ENCODE data around the gene DNAJC18.
A peak's percentile ranks its signal among the peaks of the same experiment; 100 is the strongest.

Gene DNAJC18

DNA sequence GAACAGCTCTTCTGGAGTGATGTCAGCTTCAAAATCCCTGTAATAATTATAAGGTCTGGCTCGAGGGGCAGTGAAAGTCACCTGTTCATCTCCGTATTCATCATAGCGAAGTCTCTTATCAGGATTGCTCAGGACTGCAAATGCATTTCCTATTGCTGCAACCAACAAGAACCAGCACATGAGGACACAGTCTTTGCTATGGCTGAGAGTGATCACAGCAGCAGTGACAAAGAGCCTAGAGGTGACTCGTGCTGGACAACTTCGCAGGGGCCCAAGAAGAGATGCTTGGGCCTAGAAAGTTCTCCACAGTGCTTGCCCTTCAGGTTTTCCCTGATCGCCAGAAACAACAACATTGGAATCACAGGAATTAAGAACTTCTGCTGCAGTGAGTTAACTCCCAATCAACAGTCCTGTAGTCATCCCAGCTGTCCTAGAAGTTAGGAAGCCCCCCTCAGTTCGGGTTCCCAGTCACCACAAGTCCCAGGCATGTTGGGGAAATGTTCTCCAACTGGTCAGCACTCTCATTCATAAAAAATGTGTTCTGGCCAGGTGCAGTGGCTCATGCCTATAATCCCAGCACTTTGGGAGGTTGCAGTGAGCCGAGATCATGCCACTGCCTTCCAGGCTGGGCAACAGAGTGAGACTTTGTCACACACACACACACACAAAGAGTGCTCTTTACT is 13.0 kb downstream of the DNAJC18 start:
- Histone ChIP-seq H3K4me3 (no peak overlapping the region), H3K36me3 (replicated peaks) (peaks cover 2% of the 10 kb centered on the region; the same call in 1 of the 2 replicates), H3K9me3 (no peaks in the 10 kb centered on the region), H3K4me1 (no peaks in the 10 kb centered on the region), H3K27me3 (ENCODE audit: low read depth) (no peaks in the 10 kb centered on the region)
- DNase-seq (ENCODE audit: low spot score in 2 of 2): no peak
- in situ Hi-C loops (cut with MboI; ENCODE audit: low sequenced_read_pairs): loop anchor here (5.0 to 10.0 kb wide), 2 partner anchors 188 to 336 kb away; no protein-coding TSS in a partner anchor

- DNase-seq (ENCODE audit: low spot score in 2 of 2): no peak
- Histone ChIP-seq H3K4me3 (no peak overlapping the region), H3K36me3 (replicated peaks) (peaks cover 2% of the 10 kb centered on the region; the same call in 1 of the 2 replicates), H3K9me3 (no peaks in the 10 kb centered on the region), H3K27me3 (ENCODE audit: low read depth) (no peaks in the 10 kb centered on the region), H3K4me1 (no peaks in the 10 kb centered on the region)
- in situ Hi-C loops (cut with MboI; ENCODE audit: low sequenced_read_pairs): loop anchor here (5.0 to 10.0 kb wide), 2 partner anchors 189 to 337 kb away; no protein-coding TSS in a partner anchor
Measured at GRCh38 chr5:139425497-139425896, 13.8 kb downstream of the DNAJC18 start.

DNA sequence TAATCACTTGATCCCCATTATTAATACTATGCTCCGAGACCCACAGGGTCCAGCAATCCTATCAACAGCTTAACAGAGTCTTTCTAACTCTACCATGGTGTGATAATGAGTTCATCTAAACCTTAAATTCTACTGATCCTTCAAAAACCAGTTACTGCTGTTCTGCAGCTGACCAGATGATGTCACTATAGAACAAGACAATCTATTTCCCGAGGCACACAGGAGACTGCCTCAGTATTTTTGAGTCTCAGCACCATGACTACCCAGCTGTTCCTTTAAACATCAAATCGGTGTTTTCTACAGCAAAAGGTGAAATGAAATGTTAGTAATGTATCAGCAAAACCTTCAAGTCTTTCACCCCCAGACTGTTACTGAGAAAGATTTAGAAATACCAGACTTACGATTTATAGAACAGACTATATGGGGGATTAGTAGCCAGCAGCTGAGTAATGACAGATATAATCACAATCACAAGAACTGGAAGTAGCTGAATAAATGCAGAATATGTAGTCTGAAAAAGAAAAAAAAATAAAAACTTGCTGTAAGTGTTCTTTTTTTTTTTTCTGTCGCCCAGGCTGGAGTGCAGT is 16.9 kb downstream of the DNAJC18 start:
- H3K4me3 ChIP-seq: no peak overlapping the region
- peak; percentile 57 to 65 for DNase-seq (ENCODE audit: low spot score in 2 of 2)
- no peaks in the 10 kb centered on the region for H3K4me1 ChIP-seq
- no peaks in the 10 kb centered on the region for H3K27me3 ChIP-seq (ENCODE audit: low read depth)
- peaks cover under 1% of the 10 kb centered on the region; the same call in 1 of the 2 replicates for H3K36me3 ChIP-seq (replicated peaks)
- in situ Hi-C loops (cut with MboI; ENCODE audit: low sequenced_read_pairs): loop anchor here (5.0 to 10.0 kb wide), 2 partner anchors 95 to 192 kb away; no protein-coding TSS in a partner anchor
- H3K9me3 ChIP-seq: no peaks in the 10 kb centered on the region

GRCh38 chr5:139419226-139420192 is 19.8 kb downstream of the DNAJC18 start:
- Histone ChIP-seq H3K27me3 (ENCODE audit: low read depth) (no peaks in the 10 kb centered on the region), H3K4me1 (peaks cover 12% of the 10 kb centered on the region), H3K9me3 (no peaks in the 10 kb centered on the region), H3K36me3 (replicated peaks) (peaks cover 6% of the 10 kb centered on the region), H3K4me3 (no peak overlapping the region)
- in situ Hi-C loops (cut with MboI; ENCODE audit: low sequenced_read_pairs): loop anchor here (5.0 to 10.0 kb wide), 2 partner anchors 98 to 195 kb away; no protein-coding TSS in a partner anchor
- DNase-seq (ENCODE audit: low spot score in 2 of 2): peak in 1 of 2 experiments; percentile 6

- in situ Hi-C loops (cut with MboI; ENCODE audit: low sequenced_read_pairs): no loop called here
- no peak for DNase-seq (ENCODE audit: low spot score in 2 of 2)
- peaks cover 14% of the 10 kb centered on the region for H3K4me1 ChIP-seq
- no peaks in the 10 kb centered on the region for H3K9me3 ChIP-seq
- H3K4me3 ChIP-seq: no peak overlapping the region
- peaks cover 6% of the 10 kb centered on the region for H3K36me3 ChIP-seq (replicated peaks)
- no peaks in the 10 kb centered on the region for H3K27me3 ChIP-seq (ENCODE audit: low read depth)
Measured at GRCh38 chr5:139418793-139419192, 20.5 kb downstream of the DNAJC18 start.

- in situ Hi-C loops (cut with MboI; ENCODE audit: low sequenced_read_pairs): no loop called here
- no peaks in the 10 kb centered on the region for H3K9me3 ChIP-seq
- DNase-seq (ENCODE audit: low spot score in 2 of 2): no peak
- no peak overlapping the region for H3K4me3 ChIP-seq
- peaks cover 14% of the 10 kb centered on the region for H3K4me1 ChIP-seq
- H3K27me3 ChIP-seq (ENCODE audit: low read depth): no peaks in the 10 kb centered on the region
- peaks cover 6% of the 10 kb centered on the region for H3K36me3 ChIP-seq (replicated peaks)
Measured at GRCh38 chr5:139417214-139417613, 22.1 kb downstream of the DNAJC18 start.

GRCh38 chr5:139416651-139417050 is 22.7 kb downstream of the DNAJC18 start:
- no peak overlapping the region for H3K4me3 ChIP-seq
- H3K4me1 ChIP-seq: peaks cover 14% of the 10 kb centered on the region
- H3K36me3 ChIP-seq (replicated peaks): peaks cover 6% of the 10 kb centered on the region
- H3K9me3 ChIP-seq: no peaks in the 10 kb centered on the region
- in situ Hi-C loops (cut with MboI; ENCODE audit: low sequenced_read_pairs): no loop called here
- DNase-seq (ENCODE audit: low spot score in 2 of 2): no peak
- no peaks in the 10 kb centered on the region for H3K27me3 ChIP-seq (ENCODE audit: low read depth)

GRCh38 chr5:139415869-139416268 is 23.5 kb downstream of the DNAJC18 start:
- H3K4me3 ChIP-seq: no peak overlapping the region
- no peaks in the 10 kb centered on the region for H3K27me3 ChIP-seq (ENCODE audit: low read depth)
- in situ Hi-C loops (cut with MboI; ENCODE audit: low sequenced_read_pairs): no loop called here
- peaks cover 6% of the 10 kb centered on the region for H3K36me3 ChIP-seq (replicated peaks)
- peaks cover 14% of the 10 kb centered on the region for H3K4me1 ChIP-seq
- no peaks in the 10 kb centered on the region for H3K9me3 ChIP-seq
- DNase-seq (ENCODE audit: low spot score in 2 of 2): no peak

DNA sequence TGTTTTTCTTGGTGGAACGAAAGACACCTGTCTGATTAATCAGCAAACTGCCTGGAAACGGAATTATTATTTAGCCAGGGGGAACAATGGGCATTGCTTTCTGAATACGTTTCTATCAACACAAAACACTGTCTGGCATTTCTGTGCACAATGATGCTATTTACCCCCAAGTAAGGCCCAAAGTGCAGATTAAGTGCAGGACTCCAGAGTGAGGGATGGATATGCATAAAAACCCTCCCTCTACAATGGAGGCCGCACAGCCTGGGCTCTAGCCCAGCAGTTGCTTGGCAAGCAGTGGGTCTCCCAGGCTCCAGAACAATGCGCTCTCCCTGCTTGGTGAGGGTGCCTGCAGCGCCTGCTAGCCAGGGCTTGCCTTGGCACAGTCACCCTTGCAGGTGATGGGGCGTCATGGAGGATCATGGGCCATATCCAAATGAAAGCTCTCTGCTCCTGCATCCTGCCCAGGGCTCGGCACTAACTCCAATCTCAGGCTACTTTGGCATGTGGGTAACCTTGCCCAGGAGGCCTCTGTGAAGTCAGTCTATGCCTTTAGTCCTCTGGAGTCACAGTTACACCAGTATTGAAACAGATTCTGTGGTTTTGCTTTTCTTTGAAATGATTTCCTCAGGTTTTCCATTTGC is 24.0 kb downstream of the DNAJC18 start:
- Histone ChIP-seq H3K9me3 (no peaks in the 10 kb centered on the region), H3K27me3 (ENCODE audit: low read depth) (no peaks in the 10 kb centered on the region), H3K36me3 (replicated peaks) (peaks cover 6% of the 10 kb centered on the region), H3K4me1 (peaks cover 14% of the 10 kb centered on the region), H3K4me3 (no peak overlapping the region)
- peak; percentile 66 to 69 for DNase-seq (ENCODE audit: low spot score in 2 of 2)
- in situ Hi-C loops (cut with MboI; ENCODE audit: low sequenced_read_pairs): no loop called here

- in situ Hi-C loops (cut with MboI; ENCODE audit: low sequenced_read_pairs): no loop called here
- H3K4me1 ChIP-seq: peaks cover 14% of the 10 kb centered on the region
- DNase-seq (ENCODE audit: low spot score in 2 of 2): no peak
- H3K4me3 ChIP-seq: no peak overlapping the region
- H3K27me3 ChIP-seq (ENCODE audit: low read depth): no peaks in the 10 kb centered on the region
- no peaks in the 10 kb centered on the region for H3K9me3 ChIP-seq
- peaks cover 6% of the 10 kb centered on the region for H3K36me3 ChIP-seq (replicated peaks)
Measured at GRCh38 chr5:139414581-139415130, 24.7 kb downstream of the DNAJC18 start.

GRCh38 chr5:139413963-139414362 is 25.4 kb downstream of the DNAJC18 start:
- peaks cover 6% of the 10 kb centered on the region for H3K36me3 ChIP-seq (replicated peaks)
- H3K27me3 ChIP-seq (ENCODE audit: low read depth): no peaks in the 10 kb centered on the region
- no peaks in the 10 kb centered on the region for H3K9me3 ChIP-seq
- no peak for DNase-seq (ENCODE audit: low spot score in 2 of 2)
- H3K4me1 ChIP-seq: peaks cover 14% of the 10 kb centered on the region
- in situ Hi-C loops (cut with MboI; ENCODE audit: low sequenced_read_pairs): no loop called here
- H3K4me3 ChIP-seq: no peak overlapping the region

DNA sequence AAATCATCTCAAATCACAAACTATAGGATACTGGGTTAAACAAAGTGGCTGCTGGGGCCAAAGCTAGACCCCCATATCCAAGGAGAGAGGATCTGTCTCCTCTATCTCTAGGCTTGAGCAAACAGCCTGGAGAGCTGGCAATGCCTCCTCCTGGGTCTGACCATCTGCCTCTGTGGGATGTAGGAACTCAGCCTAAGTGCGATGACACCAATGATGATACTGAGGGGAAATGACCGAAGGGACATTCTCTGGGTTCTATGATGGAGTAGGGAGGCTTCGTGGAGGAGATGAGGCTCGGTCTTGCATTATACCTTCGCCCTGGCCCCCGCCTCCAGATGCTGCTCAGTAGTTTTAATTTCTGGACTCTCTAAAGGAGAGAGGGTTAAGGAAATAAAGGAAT is 26.2 kb downstream of the DNAJC18 start:
- in situ Hi-C loops (cut with MboI; ENCODE audit: low sequenced_read_pairs): no loop called here
- no peak for DNase-seq (ENCODE audit: low spot score in 2 of 2)

More for the DNA sequence above, 26.2 kb downstream of the DNAJC18 start:
- no peaks in the 10 kb centered on the region for H3K27me3 ChIP-seq (ENCODE audit: low read depth)
- no peaks in the 10 kb centered on the region for H3K9me3 ChIP-seq
- peaks cover 6% of the 10 kb centered on the region for H3K36me3 ChIP-seq (replicated peaks)
- peaks cover 14% of the 10 kb centered on the region for H3K4me1 ChIP-seq
- H3K4me3 ChIP-seq: no peak overlapping the region
